IMR-90 (cell line): Measurements from ENCODE around the gene SHISA4. TPM values are rescaled to one million over a fixed set of nuclear protein-coding genes. Genes with fewer than 3 reads are reported as not detected.

Experiments used
- ATAC-seq: fragments of 200-7000 bp; cut with Tn5 transposase; 2 replicates; pipeline ENCODE4 v1.9.1; 2020; ENCODE audit warnings: low read depth, mild to moderate bottlenecking, moderate library complexity
- BruUV-seq: library from RNA; stranded (reverse); fragments of 400-500 nt; replicated peaks from 2 replicates; lab custom pipeline; 2021; lab: Mats Ljungman, UMichigan
- CTCF ChIA-PET: fragments of 300-600 bp; formaldehyde crosslinking; extraction: SDS; loops from one replicate; lab custom pipeline; 2021; ENCODE audit warnings: antibody characterized with exemption; lab: Yijun Ruan, JAX
- POLR2A ChIA-PET: fragments of 300-600 bp; sonication (Branson Sonifier 250); formaldehyde crosslinking; loops from one replicate; lab custom pipeline; 2022; ENCODE audit warnings: antibody characterized with exemption; ENCODE audit not compliant: unreplicated experiment; lab: Charles Lee
- DNase-seq: peaks from one replicate; pipeline ENCODE4 v3.0.0; 2013
- H2AFZ ChIP-seq: replicated peaks from 2 replicates; pipeline ENCODE3; 2013; ENCODE audit warnings: low read length, mild to moderate bottlenecking; ENCODE audit not compliant: poor library complexity
- H2AK5ac ChIP-seq: 2 replicates; pipeline ENCODE4 v1.6.1; 2013; ENCODE audit warnings: low read depth, low read length, inconsistent platforms
- H2AK9ac ChIP-seq: replicated peaks from 2 replicates; pipeline ENCODE3; 2013; ENCODE audit warnings: mild to moderate bottlenecking, low read depth, low read length, moderate library complexity; ENCODE audit not compliant: poor library complexity
- H2BK120ac ChIP-seq: 2 replicates; pipeline ENCODE4 v1.6.1; 2013; ENCODE audit warnings: low read depth, low read length, inconsistent platforms
- H2BK15ac ChIP-seq: 3 replicates; pipeline ENCODE4 v1.6.1; 2013; ENCODE audit warnings: low read depth, low read length, inconsistent platforms
- H2BK20ac ChIP-seq: 2 replicates; pipeline ENCODE4 v1.6.1; 2013; ENCODE audit warnings: low read depth, mild to moderate bottlenecking, inconsistent platforms, low read length, moderate library complexity
- H2BK5ac ChIP-seq: 2 replicates; pipeline ENCODE4 v1.6.1; 2013; ENCODE audit warnings: mild to moderate bottlenecking, low read depth, low read length, inconsistent platforms; ENCODE audit not compliant: poor library complexity, severe bottlenecking
- H3K14ac ChIP-seq: replicated peaks from 2 replicates; pipeline ENCODE4 v1.6.1; 2013; ENCODE audit warnings: low read depth, low read length, inconsistent platforms
- H3K18ac ChIP-seq: 2 replicates; pipeline ENCODE4 v1.6.1; 2013; ENCODE audit warnings: low read depth, low read length, control low read depth
- H3K23ac ChIP-seq: 2 replicates; pipeline ENCODE4 v1.6.1; 2013; ENCODE audit warnings: low read depth, low read length, inconsistent platforms
- H3K27ac ChIP-seq: 2 replicates; pipeline ENCODE4 v1.5.1; 2013; ENCODE audit warnings: mild to moderate bottlenecking, control low read depth, low read length; ENCODE audit not compliant: insufficient read depth
- H3K27me3 ChIP-seq: 2 replicates; pipeline ENCODE4 v1.6.1; 2013; ENCODE audit warnings: low read length; ENCODE audit not compliant: control insufficient read depth, insufficient read depth
- H3K36me3 ChIP-seq: 2 replicates; pipeline ENCODE4 v1.6.1; 2013; ENCODE audit warnings: low read length, mixed read lengths; ENCODE audit not compliant: control insufficient read depth, insufficient read depth
- H3K4ac ChIP-seq: 2 replicates; pipeline ENCODE4 v1.6.1; 2013; ENCODE audit warnings: low read depth, low read length, inconsistent platforms
- H3K4me1 ChIP-seq: 2 replicates; pipeline ENCODE4 v1.6.1; 2013; ENCODE audit warnings: low read length, mixed read lengths; ENCODE audit not compliant: control insufficient read depth, insufficient read depth
- H3K4me2 ChIP-seq: 2 replicates; pipeline ENCODE4 v1.6.1; 2013; ENCODE audit warnings: low read depth, mild to moderate bottlenecking, control low read depth, low read length, moderate library complexity
- H3K4me3 ChIP-seq: 2 replicates; pipeline ENCODE4 v1.5.1; 2013; ENCODE audit warnings: low read depth, mild to moderate bottlenecking, control low read depth, low read length, moderate library complexity; ENCODE audit not compliant: insufficient read depth
- H3K56ac ChIP-seq: 2 replicates; pipeline ENCODE4 v1.6.1; 2013; ENCODE audit warnings: low read length, inconsistent platforms; ENCODE audit not compliant: insufficient read depth; ENCODE audit errors: extremely low read depth
- H3K79me1 ChIP-seq, 2 experiments: 2 replicates each; pipeline ENCODE4 v1.6.1; 2013; ENCODE audit warnings: low read length in 2 of 2, inconsistent platforms in 1 of 2, low read depth in 1 of 2
- H3K9ac ChIP-seq: 2 replicates; pipeline ENCODE4 v1.6.1; 2013; ENCODE audit warnings: low read depth, low read length, control low read depth
- H3K9me1 ChIP-seq: 2 replicates; pipeline ENCODE4 v1.6.1; 2013; ENCODE audit warnings: low read length, inconsistent platforms; ENCODE audit not compliant: insufficient read depth
- H3K9me3 ChIP-seq: 2 replicates; pipeline ENCODE4 v1.6.1; 2013; ENCODE audit warnings: low read length; ENCODE audit not compliant: control insufficient read depth, insufficient read depth
- H4K20me1 ChIP-seq: 2 replicates; pipeline ENCODE4 v1.6.1; 2013; ENCODE audit warnings: low read length, inconsistent platforms; ENCODE audit not compliant: insufficient read depth
- H4K5ac ChIP-seq: 2 replicates; pipeline ENCODE4 v1.6.1; 2013; ENCODE audit warnings: mild to moderate bottlenecking, low read depth, low read length, control low read depth
- H4K8ac ChIP-seq, 2 experiments: 2 replicates each; pipeline ENCODE4 v1.6.1; 2013; ENCODE audit warnings: low read depth in 2 of 2, low read length in 2 of 2, control low read depth in 1 of 2, inconsistent platforms in 1 of 2
- H4K91ac ChIP-seq: 2 replicates; pipeline ENCODE4 v1.6.1; 2013; ENCODE audit warnings: low read depth, low read length, inconsistent platforms; ENCODE audit not compliant: insufficient read depth
- CEBPB ChIP-seq: IDR thresholded peaks from 2 replicates; pipeline ENCODE4 v1.6.1; 2012; ENCODE audit warnings: low read depth, low read length, improper control_type of control experiment
- FOS ChIP-seq: fragments of 150-350 bp; IDR thresholded peaks from 2 replicates; pipeline ENCODE4 v1.6.1; 2016; ENCODE audit warnings: low read depth, low read length
- RAD21 ChIP-seq: IDR thresholded peaks from 2 replicates; pipeline ENCODE4 v1.6.1; 2012; ENCODE audit warnings: low read length, improper control_type of control experiment
- RCOR1 ChIP-seq: IDR thresholded peaks from 2 replicates; pipeline ENCODE4 v1.6.1; 2012; ENCODE audit warnings: mild to moderate bottlenecking, low read length, improper control_type of control experiment; ENCODE audit not compliant: insufficient replicate concordance
- WGBS, 2 experiments: methylation state at CpG; one replicate each; pipeline versions ENCODE4 v1.1.5 to v1.1.7; 2013; ENCODE audit warnings: missing lambda C conversion rate in 2 of 2; ENCODE audit not compliant: insufficient read length in 1 of 2; ENCODE audit errors: extremely low coverage in 2 of 2; 5-methylcytosine and 5-hydroxymethylcytosine counted together
- dilution Hi-C: fragments of 300-500 bp; cut with HindIII; formaldehyde crosslinking; loops from one replicate; pipeline ENCODE4 v1.14.3; 2018; ENCODE audit warnings: low sequenced_read_pairs; ENCODE audit not compliant: unreplicated experiment
- in situ Hi-C: fragments of 300-500 bp; cut with MboI; formaldehyde crosslinking; loops from 3 replicates; pipeline ENCODE4 v1.14.3; 2019; ENCODE audit warnings: low sequenced_read_pairs, inconsistent platforms, mixed read lengths
- intact Hi-C: fragments of 100-400 bp; cut with micrococcal nuclease; formaldehyde crosslinking; loops from 2 replicates; pipeline ENCODE4 v1.10.0; 2022
- polyA plus RNA-seq, 3 experiments: library from polyadenylated mRNA; depleted of rRNA; stranded (reverse); fragments of >200 nt; gene quantifications; 2 replicates each; pipeline ENCODE4 v1.2.3, GENCODE V29; 2012; ENCODE audit warnings: low replicate concordance in 1 of 3
- total RNA-seq: library from RNA; depleted of rRNA; stranded (reverse); fragments of >200 nt; gene quantifications from 2 replicates; pipeline ENCODE4 v1.2.3, GENCODE V29; 2012
- TF ChIP-seq, protein P1 (sequence below): fragments of 150-350 bp; IDR thresholded peaks from 2 replicates; pipeline ENCODE4 v1.6.1; 2017; ENCODE audit warnings: mild to moderate bottlenecking, antibody characterized with exemption, low read length, low read depth
- TF ChIP-seq, protein P2 (sequence below): fragments of 150-350 bp; IDR thresholded peaks from 2 replicates; pipeline ENCODE4 v1.6.1; 2016; ENCODE audit warnings: low read depth, mild to moderate bottlenecking, low read length, moderate library complexity, borderline replicate concordance
- TF ChIP-seq, protein P3 (sequence below): conservative IDR thresholded peaks from 2 replicates; pipeline ENCODE4 v1.5.1; 2012; ENCODE audit warnings: mild to moderate bottlenecking, low read depth, low read length, improper control_type of control experiment

Gene SHISA4
- total and polyA plus RNA-seq, 2 of the 4 experiments (the other 2 are of a cell fraction) = 10.0 to 34.8 TPM

DNA sequence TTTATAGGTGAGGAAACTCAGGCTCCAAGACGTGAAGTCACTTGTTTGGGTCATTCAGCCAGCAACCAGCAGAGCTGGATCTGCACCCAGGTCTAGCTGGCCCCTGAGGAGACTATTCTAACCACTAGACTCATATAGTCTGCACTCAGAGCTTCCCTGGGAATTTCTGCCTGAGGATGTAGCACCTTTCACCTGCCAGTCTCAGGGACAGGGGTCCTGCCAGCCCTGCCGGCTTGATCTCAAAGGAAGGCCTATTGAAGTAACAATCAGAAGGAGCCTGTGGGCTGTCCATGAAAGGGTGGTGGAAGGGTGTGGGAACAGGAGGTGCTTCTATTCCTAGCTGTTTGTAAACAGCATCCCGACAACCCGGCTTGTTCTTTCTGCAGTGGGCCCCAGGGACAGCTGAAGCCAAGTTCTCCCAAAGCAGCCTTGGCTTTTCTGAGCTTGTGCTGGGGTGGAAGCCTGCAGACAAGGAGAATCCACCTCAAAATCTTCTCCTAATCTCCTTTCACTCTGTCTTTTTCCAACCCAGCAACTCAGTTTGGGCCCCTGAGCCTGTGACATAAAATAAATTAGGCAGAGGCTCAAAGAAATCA is 49.8 kb downstream of the SHISA4 start:
- no peaks in the 10 kb centered on the region for H3K27me3 ChIP-seq
- peaks cover 27 to 74% of the 10 kb centered on the region in 2 experiments for H3K79me1 ChIP-seq
- H3K4me3 ChIP-seq = no peak overlapping the region
- TF ChIP-seq RCOR1 (no peak), RAD21 (no peak), CEBPB (no peak), FOS (no peak)
- TF ChIP-seq, protein P1, sequence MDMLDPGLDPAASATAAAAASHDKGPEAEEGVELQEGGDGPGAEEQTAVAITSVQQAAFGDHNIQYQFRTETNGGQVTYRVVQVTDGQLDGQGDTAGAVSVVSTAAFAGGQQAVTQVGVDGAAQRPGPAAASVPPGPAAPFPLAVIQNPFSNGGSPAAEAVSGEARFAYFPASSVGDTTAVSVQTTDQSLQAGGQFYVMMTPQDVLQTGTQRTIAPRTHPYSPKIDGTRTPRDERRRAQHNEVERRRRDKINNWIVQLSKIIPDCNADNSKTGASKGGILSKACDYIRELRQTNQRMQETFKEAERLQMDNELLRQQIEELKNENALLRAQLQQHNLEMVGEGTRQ = no peak
- TF ChIP-seq, protein P2, sequence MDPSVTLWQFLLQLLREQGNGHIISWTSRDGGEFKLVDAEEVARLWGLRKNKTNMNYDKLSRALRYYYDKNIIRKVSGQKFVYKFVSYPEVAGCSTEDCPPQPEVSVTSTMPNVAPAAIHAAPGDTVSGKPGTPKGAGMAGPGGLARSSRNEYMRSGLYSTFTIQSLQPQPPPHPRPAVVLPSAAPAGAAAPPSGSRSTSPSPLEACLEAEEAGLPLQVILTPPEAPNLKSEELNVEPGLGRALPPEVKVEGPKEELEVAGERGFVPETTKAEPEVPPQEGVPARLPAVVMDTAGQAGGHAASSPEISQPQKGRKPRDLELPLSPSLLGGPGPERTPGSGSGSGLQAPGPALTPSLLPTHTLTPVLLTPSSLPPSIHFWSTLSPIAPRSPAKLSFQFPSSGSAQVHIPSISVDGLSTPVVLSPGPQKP = no peak
- TF ChIP-seq, protein P3, sequence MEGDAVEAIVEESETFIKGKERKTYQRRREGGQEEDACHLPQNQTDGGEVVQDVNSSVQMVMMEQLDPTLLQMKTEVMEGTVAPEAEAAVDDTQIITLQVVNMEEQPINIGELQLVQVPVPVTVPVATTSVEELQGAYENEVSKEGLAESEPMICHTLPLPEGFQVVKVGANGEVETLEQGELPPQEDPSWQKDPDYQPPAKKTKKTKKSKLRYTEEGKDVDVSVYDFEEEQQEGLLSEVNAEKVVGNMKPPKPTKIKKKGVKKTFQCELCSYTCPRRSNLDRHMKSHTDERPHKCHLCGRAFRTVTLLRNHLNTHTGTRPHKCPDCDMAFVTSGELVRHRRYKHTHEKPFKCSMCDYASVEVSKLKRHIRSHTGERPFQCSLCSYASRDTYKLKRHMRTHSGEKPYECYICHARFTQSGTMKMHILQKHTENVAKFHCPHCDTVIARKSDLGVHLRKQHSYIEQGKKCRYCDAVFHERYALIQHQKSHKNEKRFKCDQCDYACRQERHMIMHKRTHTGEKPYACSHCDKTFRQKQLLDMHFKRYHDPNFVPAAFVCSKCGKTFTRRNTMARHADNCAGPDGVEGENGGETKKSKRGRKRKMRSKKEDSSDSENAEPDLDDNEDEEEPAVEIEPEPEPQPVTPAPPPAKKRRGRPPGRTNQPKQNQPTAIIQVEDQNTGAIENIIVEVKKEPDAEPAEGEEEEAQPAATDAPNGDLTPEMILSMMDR = no peak
- peaks cover 12% of the 10 kb centered on the region for H4K20me1 ChIP-seq
- peak overlapping the region; percentile 78 for H2AFZ ChIP-seq
- H2BK20ac ChIP-seq = peak overlapping the region; percentile 70
- ChIA-PET POLR2A (interaction anchor here (0.6 kb wide), 1 partner anchor 8 kb away, joined by 4 read pairs; the partner anchor contains the start of gene LMOD1), CTCF (interaction anchor here (2.3 kb wide), 1 partner anchor 43 kb away, joined by 5 read pairs; no protein-coding TSS in a partner anchor)
- dilution Hi-C loops = no loop called here
- H3K56ac ChIP-seq = peak overlapping the region; percentile 78; the same call in 1 of the 2 replicates
- peak overlapping the region; percentile 94 for H2BK5ac ChIP-seq
- peak overlapping the region; percentile 96 for H3K23ac ChIP-seq
- peak overlapping the region; percentile 98 for H2BK120ac ChIP-seq
- H2AK9ac ChIP-seq = peak overlapping the region; percentile 89
- ATAC-seq (peak; percentile 1; the same call in 1 of the 2 replicates), DNase-seq (no peak)
- WGBS, 2 experiments = 13% methylated on average over 3 of the region's 4 CpGs; no CpG with 5 or more reads in 1 of the 2 experiments
- H3K4ac ChIP-seq = peak overlapping the region; percentile 98
- H3K27ac ChIP-seq = peak overlapping the region; percentile 76
- H3K9ac ChIP-seq = peak overlapping the region; percentile 42
- H4K91ac ChIP-seq = peak overlapping the region; percentile 88
- H3K14ac ChIP-seq = peak overlapping the region; percentile 97
- peak overlapping the region; percentile 81 for H2AK5ac ChIP-seq
- 0 out of 2 replicates have a peak, but pooled peaks cover 2% of the 10 kb centered on the region for H3K36me3 ChIP-seq
- H3K9me1 ChIP-seq = peaks cover 34% of the 10 kb centered on the region
- in situ Hi-C loops = no loop called here
- intact Hi-C loops = no loop called here
- H3K4me2 ChIP-seq = peak overlapping the region; percentile 16
- H3K9me3 ChIP-seq = no peaks in the 10 kb centered on the region; the same call in 1 of the 2 replicates
- H2BK15ac ChIP-seq = peak overlapping the region; percentile 97; the same call in 2 of the 3 replicates
- peak overlapping the region; percentile 80 to 91 for H4K8ac ChIP-seq
- H3K18ac ChIP-seq = peak overlapping the region; percentile 25
- peaks cover 39% of the 10 kb centered on the region for H3K4me1 ChIP-seq
- H4K5ac ChIP-seq = peak overlapping the region; percentile 28
- no TSS peak for BruUV-seq
